CD4-positive, alpha-beta T cell treated with Interleukin-2 at 100 ng/mL for 4 hours (primary cell): ENCODE results near the gene AJUBA.
"Not testable (repeated sequence)": the region's sequence is repeated elsewhere in the genome, so short reads cannot be mapped to it uniquely, and the experiment has no call there.

Experiments used
- DNase-seq: peaks from one replicate; pipeline ENCODE4 v3.0.0-alpha.2; 2020; ENCODE audit warnings: low spot score

Gene AJUBA

DNA sequence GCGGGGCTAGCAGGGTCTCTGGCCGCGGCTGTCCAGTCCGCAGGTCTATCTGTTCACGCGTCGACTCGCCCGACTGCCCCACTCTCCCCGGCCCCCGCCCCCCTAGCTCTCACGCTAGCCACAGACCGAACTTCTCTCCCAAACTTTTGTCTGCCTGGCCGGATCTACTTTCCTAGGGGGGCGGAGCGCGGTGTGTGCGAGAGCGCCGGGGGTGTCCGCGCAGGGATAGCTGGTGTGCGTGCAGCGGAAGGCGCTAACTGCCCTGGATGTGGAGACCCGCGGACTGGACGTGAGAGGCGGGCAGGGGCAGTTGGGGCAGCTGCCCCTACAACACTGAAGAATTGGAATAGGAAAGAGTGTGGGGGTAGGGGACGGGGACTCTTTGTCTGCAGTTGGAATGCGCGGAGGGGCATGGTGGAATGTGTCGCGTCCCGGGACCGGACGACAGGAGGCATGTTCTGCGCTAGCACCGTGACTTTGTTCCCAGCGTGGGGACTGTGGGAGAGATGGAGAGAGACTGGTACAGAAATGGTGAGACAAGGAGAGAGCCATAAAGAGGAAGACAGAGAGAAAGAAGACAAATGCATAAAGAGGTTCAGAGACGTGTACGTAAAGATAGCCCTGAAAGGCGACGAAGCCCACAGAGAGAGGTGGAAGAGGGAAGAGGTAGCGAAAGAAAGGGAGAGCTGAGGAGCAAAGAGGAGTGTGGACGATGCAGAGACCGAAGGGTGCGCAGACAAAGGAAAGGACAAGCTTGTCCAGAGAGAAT, at the start of gene AJUBA:
TSS of gene AJUBA (minus strand) at position 75 of the 769 bp plus-strand sequence. CDS start 285 bp downstream, outside the sequence.
- peak; percentile 69 for DNase-seq

DNA sequence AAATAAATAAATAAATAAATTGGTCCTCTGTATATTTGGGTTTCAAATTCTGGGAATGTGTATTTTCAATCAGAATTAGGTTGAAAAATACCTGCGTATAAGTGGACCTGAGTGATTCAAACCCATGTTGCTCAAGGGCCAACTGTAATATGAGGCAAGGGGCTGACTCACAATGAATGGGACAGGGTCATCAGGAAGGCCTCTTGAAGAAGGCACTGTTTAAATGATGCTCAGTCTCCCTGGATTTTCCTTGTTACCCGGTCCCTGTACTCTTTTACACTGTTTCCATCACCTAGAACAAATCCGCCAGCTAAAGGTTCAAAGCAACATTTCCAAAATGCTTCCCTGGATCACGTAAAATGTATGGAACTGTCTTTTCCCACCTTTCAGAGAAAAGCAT, 48.6 kb upstream of the AJUBA start:
- no peak for DNase-seq

DNA sequence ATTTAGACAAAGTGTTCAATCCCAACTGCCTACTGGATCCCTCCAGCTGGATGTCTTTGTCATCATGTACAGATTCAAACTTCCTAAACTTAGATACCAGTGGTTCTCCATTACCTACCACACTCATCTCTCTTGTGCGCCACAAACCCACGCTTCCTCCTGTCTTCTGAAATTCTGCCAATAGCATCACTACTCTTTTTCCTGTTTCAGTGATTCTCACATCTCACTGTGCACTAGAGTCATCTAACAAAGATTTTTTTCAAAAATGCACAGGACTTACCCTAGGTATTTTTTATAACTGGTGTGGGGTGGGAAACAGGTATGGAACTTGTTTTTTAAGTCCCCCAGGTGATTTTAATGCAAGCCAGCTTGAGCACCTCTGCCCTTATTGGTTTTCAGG, 46.4 kb upstream of the AJUBA start:
- DNase-seq: peak; percentile 36

DNA sequence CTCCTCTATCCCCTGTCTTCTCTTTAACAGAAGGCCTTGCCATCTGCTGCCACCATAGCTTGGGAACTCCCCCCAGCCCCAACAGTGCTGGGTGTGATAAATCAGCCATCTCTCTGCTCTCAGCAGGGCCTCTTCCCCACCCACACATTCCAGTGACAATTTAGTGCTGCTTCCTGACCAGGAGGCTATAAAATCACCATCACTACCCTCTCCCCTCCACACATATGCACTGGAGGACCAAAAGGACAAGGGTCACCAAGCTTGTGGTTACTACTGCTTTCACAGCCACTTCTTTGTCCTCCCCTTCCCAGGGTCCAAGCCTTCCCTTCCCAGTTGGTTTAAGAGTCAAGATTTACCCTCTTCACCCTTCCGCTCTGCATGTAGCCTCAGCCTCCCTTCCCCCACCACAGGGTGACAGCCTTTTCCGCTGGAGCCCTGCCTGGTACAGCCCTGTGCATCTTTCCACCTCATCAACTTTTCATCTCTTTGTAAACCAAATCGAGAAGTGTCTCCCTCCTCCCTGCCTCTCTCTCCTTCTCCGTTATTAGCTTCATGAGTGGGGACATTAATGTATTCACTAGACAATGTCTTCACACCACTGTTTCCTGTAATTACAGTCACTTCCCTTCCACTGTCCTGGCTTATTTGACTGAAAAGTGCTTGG, 42.9 kb upstream of the AJUBA start:
- DNase-seq: no peak

DNA sequence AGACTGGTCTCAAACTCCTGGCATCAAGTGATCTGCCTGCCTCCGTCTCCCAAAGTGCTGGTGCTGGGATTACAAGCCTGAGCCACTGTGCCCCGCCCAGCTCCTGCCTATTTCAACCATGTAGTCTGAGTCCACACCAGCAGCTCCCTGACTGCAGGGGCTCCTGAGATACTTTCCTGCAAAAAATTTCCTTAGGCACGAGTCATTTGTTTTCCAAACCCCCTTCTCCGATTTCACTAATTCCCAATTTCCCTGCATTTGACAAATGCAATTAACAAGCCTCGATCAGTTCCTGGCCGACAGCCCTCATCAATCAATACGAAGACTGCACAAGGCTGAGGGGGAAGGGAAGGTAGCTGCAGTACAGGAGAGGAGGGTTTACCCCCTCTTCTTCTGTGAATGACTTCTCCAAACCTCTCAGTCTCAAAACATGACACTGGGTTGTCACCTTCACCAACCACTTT, 42.3 kb upstream of the AJUBA start:
- DNase-seq: no peak

DNA sequence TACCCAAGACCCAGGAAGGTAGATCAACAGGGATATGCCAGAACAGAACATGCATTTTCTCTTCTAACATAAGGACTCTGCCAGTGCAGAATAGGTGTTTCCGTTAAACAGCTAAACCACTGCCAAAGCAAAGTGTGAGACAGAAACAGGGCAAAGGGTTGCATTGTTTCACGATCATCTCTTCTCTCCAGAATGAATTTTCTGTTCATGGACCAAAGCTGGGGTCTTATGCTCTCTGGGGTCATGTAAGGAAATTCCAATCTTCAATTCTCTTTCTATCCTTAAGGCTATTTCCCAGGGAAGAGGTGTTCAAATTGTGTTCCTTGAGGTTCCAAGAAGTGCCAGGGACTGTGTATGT, 41.4 kb upstream of the AJUBA start:
- no peak for DNase-seq

DNA sequence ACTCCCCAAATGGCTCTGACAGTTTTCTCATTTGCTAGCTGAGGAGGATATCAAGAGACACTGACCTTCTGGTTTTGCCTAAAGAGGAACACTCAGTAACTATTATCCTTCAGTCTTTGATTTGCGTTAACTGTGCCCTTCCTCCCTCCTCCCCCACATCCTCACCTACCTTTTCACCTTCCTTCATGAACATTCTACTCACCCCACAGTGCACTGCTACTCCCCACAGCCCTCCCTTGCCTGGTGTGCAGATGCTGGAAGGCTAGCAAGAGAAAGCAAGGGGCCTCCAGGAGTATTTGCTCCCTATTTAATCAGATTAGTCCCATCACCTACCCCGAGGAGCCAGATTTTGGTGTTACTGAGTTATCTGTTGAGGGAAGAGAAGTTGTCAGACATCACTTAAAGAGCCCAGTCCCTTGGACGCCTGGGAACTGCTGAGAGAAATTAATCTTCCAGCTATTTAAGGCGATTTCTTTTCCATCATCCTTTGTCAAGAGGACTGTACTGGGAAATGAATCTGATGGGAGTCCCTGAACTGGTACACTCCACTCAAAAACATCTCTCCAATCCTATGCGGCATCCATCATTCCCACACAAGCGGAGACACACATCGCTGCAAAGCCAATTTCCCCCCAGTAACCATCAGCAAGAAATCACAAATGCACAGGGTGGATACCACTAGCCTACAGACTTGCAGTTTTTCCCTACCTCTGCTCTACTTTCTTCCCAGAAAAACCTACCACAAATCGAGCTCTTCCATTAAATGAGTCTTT, 40.9 kb upstream of the AJUBA start:
- no peak for DNase-seq

DNA sequence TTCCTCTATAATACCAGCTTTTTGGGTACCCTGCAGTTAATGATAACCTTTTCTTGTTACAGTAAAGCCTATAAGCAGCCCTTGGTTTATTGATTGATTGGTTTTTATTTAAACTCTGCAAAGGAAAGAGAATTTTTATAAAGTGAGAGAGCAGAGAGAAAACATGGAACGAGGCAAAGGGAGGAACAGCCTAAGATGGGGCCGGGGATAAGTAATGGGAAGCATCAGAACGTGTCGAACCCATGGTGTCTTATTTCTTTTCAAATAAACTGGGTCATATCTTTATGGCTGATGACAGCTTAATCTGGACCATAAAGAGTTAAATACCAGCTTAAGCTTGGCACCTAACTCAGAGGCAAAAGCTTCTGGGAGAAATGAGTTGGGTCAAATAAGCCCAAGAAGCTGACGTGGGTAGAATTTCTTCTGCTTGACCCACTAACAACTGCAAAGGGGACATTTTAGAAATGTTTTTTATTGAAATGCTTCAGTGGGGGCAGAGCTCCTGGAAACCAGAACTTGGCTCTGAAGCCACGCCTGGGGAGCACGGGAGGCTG, 39.6 kb upstream of the AJUBA start:
- no peak for DNase-seq

DNA sequence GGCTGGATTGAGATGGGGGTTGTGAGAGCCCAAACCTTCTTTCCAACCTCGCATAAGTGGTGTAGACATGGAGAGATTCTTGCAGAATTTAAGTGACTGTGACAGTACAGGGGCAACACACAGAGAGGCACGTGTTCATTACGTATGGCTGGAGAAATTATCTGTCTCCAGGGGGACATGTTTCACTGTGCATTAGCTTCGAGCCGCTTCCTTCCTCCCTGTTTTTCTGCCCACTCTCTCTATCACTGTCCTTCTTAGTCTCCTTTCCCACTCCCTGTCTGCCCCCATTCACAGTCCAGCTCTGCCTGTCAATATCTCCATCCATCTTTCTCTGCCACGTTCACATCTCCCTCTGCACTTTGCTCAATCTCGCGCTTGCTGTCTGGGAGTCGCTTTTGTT, 39.1 kb upstream of the AJUBA start:
- DNase-seq: no peak

DNA sequence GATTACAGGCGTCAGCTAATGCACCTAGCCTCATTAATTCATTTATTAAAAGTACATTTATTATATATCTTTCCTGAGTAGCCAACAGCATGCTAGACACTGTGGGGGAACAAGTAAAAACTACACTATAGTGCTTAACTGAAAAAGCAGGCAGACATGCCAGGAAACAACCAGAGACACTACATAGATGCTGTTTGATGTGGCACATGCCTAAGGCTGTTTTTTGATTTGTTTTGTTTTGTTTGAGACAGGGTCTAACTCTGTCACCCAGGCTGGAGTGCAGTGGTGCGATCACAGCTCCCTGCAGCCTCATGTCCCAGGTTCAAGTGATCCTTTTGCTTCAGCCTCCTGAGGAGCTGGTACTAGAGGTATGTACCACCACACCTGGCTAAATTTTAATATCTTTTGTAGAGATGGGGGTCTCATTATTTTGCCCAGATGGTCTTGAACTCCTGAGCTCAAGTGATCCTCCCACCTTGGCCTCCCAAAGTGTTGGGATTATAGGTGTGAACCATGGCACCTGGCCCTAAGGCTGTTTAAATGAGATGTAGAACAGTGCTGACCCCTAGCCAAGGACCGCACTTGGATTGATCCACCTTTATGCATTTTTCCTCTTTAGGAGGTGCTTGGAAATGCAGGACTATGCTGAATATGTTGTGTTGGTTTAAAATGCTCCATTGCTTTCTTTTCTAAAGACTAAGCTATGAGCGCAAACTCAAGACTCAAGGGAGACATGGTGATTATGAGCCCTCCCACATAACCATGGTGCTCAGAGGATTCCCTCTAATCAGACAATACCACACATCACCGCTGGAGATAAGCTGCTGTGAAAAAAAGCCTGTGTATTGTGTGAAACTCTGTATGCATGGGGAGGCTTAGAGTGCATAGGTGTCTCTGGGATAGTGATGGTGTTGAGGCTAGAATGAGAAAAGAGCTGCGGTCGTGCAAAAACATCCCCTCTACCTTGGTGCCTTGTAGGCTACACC, 38.1 kb upstream of the AJUBA start:
- no peak for DNase-seq

DNA sequence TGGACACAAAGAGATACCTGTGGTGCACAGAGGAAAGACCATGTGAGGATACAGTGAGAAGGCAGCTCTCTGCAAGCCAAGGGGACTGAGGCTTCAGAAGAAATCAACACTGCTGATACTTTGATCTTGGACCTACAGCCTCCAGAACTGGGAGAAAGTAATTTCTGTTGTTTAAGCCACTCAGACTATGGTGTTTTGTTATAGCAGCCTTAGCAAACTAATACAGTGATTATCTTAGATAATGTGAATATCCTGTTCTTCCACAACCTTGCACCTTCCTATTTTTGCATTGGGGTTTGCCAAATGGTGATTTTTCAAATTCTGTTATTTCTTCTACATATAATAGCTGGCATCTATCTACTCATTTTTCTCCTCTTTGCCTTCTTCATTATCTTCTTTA, 35.8 kb upstream of the AJUBA start:
- no peak for DNase-seq

DNA sequence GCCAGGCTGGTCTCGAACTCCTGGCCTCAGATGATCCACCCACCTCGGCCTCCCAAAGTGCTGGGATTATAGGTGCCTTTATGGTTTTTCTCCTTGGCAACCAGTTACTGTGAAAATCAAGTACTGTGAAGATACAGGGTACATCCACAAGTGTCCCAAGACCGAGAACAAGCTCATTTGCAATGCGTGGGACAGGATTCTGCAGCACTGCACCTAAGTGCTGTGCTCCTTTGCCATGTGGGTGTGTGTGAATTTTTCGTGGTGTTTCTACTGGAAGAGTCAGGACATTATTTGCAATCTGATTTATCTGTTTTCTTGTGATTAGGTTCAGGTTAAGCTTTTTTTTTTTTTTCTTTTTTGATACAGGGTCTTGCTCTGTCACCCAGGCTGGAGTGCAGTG, 34.7 kb upstream of the AJUBA start:
- no peak for DNase-seq

DNA sequence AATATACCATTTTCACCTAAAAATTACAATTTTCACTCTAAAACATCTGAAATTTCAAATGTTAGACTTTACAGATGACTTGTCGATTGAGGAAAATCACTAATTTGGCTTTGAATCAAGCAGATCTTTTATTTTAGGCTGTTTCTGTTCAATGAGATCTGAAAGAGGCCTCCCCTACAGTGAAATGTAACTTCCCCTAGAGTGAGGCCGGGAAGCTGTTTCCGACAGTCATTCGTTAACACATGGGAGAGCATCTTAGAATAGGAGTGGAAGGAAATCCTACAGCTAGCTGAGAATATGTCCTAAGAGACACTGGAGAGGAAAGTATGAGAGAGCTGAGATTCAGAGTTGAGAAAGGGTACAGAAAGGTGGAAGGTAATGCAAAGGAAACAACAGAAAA, 33.3 kb upstream of the AJUBA start:
- no peak for DNase-seq

DNA sequence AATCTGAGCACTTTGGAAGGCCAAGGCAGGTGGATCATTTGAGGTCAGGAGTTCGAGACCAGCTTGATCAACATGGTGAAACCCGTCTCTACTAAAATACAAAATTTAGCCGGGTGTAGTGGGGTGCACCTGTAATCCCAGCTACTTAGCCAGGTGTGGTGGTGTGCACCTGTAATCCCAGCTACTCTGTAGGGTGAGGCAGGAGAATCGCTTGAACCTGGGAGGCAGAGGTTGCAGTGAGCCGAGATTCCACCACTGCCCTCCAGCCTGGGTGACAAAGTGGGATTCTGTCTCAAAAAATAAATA, 31.4 kb upstream of the AJUBA start:
- DNase-seq: not testable (repeated sequence)

DNA sequence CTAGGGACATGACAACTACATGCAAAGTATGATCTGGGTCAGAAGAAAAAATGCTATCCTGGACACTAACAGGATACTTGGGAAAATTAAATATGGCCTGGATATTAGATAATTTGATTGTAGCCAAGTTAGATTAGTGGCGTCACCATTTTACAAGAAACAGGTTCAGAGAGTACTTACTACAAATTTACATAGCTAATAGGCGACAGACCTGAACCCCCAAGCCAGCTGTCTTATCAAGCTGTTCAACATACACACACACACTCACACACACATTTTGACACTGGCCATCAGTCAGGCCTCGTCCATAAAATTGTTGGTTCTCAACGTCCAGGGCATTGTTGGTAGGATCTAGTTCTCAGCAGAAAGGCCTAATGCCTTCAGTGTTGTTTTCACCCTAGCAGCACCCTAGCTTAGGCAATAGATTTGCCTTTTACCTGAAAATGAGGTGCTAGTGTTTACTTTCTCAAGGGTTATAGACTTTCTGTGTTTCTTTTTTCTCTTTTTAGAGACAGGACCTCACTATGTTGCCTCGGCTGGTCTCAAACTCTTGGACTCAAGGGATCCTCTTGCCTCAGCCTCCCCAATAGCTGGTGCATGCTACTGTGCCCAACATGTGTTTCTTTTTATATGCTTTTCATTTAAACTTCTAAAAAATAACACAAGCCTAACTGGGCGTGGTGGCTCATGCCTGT, 30.9 kb upstream of the AJUBA start:
- DNase-seq: no peak

DNA sequence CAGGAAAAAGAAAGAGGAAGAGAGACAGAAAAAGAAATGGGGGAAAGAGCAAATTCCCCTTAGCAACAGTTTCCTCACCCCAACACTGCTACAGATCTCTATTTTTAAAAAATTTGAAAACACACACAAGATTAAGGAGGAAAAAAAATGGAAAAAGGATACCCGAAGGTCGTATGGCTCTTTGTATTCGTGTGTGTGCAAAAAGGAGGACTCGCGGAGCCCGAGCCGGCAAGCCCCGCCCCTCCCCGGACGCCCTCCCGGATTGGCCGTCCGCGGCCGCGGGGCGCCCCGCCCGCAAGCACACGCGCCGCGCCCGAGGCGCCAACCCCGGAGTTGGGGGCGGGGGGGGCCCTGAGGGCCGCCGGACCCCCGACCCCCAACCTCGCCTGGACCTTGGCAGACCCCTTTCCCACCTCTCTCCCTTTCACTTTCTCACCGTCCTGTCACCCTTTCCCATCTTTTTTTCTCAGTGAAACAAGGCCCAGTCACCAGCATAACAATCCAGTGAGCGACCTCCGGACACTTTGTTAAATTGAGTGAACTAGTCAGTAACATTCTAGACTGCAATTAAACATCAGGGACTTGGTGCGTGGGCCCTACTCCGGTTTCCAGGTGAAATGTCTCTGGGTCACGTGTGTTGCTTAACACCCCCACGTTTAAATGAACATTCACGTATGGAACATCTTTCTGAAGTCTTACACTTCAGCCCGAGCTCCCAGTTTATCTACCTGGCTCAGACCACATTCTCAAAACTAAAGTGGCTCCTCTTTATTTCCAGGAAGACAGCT, 27.8 kb upstream of the AJUBA start, which contains the start of gene C14orf93:
TSS of gene C14orf93 (minus strand) at position 205 of the 788 bp plus-strand sequence. CDS start 11,120 bp downstream, outside the sequence.
- DNase-seq: peak; percentile 77

DNA sequence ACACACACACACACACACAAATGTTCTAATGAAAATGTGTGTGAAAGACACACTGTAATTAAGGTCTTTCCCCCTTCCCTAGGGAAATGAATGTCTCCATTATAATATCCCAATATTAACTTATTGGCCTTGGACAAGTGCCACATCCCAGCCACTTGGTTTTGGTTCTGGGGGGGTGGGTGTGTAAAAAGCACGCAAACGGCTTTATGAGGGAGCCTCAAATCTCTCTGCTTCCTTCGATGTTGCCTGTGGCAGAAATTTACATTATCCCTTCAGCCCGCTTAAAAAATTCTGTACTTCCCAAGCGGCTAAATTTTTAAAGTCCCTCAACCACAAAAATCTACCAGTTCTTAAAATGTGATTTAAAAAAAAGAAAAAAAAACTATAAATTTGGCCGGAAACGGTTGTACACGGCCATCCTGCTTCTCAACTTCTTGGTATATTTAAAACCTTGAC, 27.2 kb upstream of the AJUBA start:
- DNase-seq: no peak

DNA sequence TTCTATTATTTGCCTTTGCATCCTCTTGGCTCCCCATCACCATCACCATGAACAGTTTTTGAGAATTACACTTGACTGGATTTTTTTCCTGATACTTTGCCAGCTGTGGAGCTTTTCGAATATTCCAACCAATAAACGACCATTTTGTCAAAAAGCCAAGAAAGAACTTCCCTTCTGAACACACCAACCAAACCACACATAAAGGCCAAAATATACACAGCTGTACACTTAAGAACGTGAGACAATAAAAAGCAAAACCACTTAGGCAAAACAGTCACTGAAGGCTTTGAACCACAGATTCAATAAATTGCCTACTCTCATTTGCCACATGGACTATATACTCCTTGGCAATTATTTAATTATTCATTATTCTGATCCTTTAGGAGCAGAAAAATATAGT, 26.5 kb upstream of the AJUBA start:
- DNase-seq: no peak

DNA sequence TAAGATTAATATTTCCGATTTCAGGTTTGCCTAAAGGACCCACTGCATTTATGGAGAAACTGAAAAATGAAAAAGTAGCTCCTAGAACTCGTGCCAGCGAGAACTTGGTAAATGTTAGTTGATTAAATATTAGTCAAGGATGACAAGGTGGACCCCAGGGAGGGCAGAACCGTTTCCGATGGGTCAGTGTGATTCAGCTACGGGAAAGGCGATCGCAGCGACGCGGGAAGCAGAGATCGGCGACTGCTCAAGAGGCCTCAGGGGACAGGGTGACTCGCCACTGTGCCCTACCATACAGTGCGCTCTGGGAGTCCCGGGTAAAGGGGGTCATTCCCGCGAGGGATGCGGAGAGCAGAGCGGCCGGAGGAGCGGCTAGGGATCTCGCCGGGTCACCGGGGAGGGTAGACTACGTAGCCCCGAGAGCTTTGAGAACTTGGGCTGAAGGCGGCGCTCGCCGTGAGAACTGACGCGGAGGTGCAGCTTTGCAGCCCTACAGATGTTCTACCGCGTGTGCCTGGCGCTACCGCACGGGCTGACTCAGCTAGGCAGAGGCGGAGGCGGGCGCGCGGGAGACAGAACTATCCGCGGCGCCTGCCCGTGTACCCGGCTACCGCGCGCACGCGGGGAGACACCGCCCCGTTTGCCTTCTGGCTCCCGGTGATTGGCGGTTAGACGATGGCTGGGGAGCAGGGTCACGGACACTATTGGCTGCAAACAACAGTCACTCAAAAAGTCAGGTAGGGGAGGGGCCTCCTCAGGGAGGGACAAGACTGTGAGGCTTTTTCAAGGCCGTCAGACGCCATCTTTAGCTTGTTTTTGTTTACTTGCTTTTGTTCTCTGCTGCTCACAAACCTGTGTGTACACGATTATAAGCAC, 24.4 kb upstream of the AJUBA start:
- peak; percentile 99 for DNase-seq
